ENCODE measurements around the gene SHISAL2A. TPM values are rescaled to one million over a fixed set of nuclear protein-coding genes. Genes with fewer than 3 reads are reported as not detected.

Gene SHISAL2A
- total and polyA plus RNA-seq, 2 of the 13 experiments (the other 11 are each of a cell fraction or from before 2014, with no cell fraction given) = not detected

GRCh38 chr1:52702886-52703787, 70.2 kb downstream of the SHISAL2A start (continued):
- TF ChIP-seq CENPBD1 (CRISPR knock-in tag; IDR thresholded peaks at IDR 0.05; ENCODE audit: borderline replicate concordance, low read depth) (peak; percentile 41; the same call in 1 of the 2 replicates), AKNA (CRISPR knock-in tag; IDR thresholded peaks at IDR 0.05; ENCODE audit: borderline replicate concordance) (no peak), ZNF768 (CRISPR knock-in tag; IDR thresholded peaks at IDR 0.05) (peak; percentile 85), REPIN1 (CRISPR knock-in tag; IDR thresholded peaks at IDR 0.05; ENCODE audit: borderline replicate concordance, low read depth) (peak; percentile 90; the same call in 1 of the 2 replicates), TMF1 (CRISPR knock-in tag; IDR thresholded peaks at IDR 0.05; ENCODE audit: low read depth) (peak; percentile 47; the same call in 1 of the 2 replicates), HDAC6 (IDR thresholded peaks at IDR 0.05; ENCODE audit: low read depth, low read length) (no peak), MTF2 (CRISPR knock-in tag; IDR thresholded peaks at IDR 0.05; ENCODE audit: borderline replicate concordance) (peak; percentile 85; the same call in 1 of the 2 replicates), ZNF564 (CRISPR knock-in tag; IDR thresholded peaks at IDR 0.05) (peak; percentile 95), JARID2 (CRISPR knock-in tag; IDR thresholded peaks at IDR 0.05; ENCODE audit: insufficient replicate concordance) (no peak), SKIL (CRISPR knock-in tag; IDR thresholded peaks at IDR 0.05; ENCODE audit: borderline replicate concordance) (no peak), SAP130 (CRISPR knock-in tag; IDR thresholded peaks at IDR 0.05; ENCODE audit: low read depth) (peak; percentile 96), MAFK (conservative IDR thresholded peaks at IDR 0.05 in 1 of 2, IDR thresholded peaks at IDR 0.05 in 1 of 2; ENCODE audit: low read length in 2 of 2) (no peak), ZNF691 (CRISPR knock-in tag; IDR thresholded peaks at IDR 0.05; ENCODE audit: borderline replicate concordance, low read depth) (peak; percentile 82; the same call in 1 of the 2 replicates), ZBTB8A (CRISPR knock-in tag; IDR thresholded peaks at IDR 0.05; ENCODE audit: borderline replicate concordance, low read depth) (peak; percentile 51; the same call in 1 of the 2 replicates), BCL6 (CRISPR knock-in tag; IDR thresholded peaks at IDR 0.05) (no peak), HES4 (CRISPR knock-in tag; IDR thresholded peaks at IDR 0.05; ENCODE audit: borderline replicate concordance) (peak; percentile 89; the same call in 1 of the 2 replicates), ZNF329 (CRISPR knock-in tag; IDR thresholded peaks at IDR 0.05; ENCODE audit: low read depth) (peak; percentile 46; the same call in 1 of the 2 replicates), ARNTL (CRISPR knock-in tag; IDR thresholded peaks at IDR 0.05) (peak; percentile 96), ZNF670 (CRISPR knock-in tag; IDR thresholded peaks at IDR 0.05; ENCODE audit: borderline replicate concordance) (no peak)

Data from HepG2 (cell line).